ENCODE data around the gene EGFLAM. TPM values are rescaled to one million over a fixed set of nuclear protein-coding genes. Genes with fewer than 3 reads are reported as not detected.

The EGFLAM gene
- total RNA-seq, 6 experiments from 2014 or later: 1.1 to 7.2 (median 6.0) TPM

DNA sequence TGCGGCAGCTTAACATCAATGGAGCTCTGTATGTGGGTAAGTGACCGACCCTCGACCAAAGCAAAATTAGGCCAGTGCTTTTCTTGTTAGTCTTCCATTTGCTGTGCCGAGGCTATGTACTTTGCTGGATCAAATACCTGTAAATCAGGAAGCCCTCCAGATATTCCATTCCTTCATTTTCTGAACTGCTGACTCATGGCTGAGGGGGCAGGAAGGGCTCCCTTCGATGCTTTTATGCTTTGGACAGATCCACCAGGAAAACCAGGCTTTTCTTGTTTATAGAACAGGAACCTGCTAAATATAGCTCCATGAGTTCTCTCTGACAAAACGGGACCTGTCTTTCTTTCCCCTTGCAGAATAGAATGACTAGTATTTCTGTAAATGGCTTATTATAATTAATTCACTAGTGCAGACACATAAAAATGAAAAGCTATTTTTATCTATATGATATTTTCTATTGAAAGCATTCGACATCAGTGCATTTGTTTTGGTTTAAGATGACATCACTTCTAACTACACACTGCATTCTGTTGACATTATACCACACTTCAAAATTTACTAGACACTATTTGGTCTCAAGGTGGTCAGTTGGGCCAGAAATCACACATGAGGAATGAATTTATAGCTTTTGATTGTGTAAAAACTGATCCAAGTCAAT lies 204.7 kb downstream of the EGFLAM start:
- Mint-ChIP-seq H3K27ac (no peak overlapping the region), H3K4me1 (ENCODE audit: low read depth) (no peaks in the 10 kb centered on the region; the same call in 1 of the 2 replicates), H3K4me3 (no peak overlapping the region), H3K36me3 (ENCODE audit: low read depth) (peaks cover 8% of the 10 kb centered on the region; the same call in 1 of the 2 replicates), H3K27me3 (ENCODE audit: insufficient read depth) (no peaks in the 10 kb centered on the region), H3K9me3 (no peaks in the 10 kb centered on the region)
- peak; percentile 38 for DNase-seq
- TF ChIP-seq, protein P1, sequence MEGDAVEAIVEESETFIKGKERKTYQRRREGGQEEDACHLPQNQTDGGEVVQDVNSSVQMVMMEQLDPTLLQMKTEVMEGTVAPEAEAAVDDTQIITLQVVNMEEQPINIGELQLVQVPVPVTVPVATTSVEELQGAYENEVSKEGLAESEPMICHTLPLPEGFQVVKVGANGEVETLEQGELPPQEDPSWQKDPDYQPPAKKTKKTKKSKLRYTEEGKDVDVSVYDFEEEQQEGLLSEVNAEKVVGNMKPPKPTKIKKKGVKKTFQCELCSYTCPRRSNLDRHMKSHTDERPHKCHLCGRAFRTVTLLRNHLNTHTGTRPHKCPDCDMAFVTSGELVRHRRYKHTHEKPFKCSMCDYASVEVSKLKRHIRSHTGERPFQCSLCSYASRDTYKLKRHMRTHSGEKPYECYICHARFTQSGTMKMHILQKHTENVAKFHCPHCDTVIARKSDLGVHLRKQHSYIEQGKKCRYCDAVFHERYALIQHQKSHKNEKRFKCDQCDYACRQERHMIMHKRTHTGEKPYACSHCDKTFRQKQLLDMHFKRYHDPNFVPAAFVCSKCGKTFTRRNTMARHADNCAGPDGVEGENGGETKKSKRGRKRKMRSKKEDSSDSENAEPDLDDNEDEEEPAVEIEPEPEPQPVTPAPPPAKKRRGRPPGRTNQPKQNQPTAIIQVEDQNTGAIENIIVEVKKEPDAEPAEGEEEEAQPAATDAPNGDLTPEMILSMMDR (IDR thresholded peaks at IDR 0.05): no peak

DNA sequence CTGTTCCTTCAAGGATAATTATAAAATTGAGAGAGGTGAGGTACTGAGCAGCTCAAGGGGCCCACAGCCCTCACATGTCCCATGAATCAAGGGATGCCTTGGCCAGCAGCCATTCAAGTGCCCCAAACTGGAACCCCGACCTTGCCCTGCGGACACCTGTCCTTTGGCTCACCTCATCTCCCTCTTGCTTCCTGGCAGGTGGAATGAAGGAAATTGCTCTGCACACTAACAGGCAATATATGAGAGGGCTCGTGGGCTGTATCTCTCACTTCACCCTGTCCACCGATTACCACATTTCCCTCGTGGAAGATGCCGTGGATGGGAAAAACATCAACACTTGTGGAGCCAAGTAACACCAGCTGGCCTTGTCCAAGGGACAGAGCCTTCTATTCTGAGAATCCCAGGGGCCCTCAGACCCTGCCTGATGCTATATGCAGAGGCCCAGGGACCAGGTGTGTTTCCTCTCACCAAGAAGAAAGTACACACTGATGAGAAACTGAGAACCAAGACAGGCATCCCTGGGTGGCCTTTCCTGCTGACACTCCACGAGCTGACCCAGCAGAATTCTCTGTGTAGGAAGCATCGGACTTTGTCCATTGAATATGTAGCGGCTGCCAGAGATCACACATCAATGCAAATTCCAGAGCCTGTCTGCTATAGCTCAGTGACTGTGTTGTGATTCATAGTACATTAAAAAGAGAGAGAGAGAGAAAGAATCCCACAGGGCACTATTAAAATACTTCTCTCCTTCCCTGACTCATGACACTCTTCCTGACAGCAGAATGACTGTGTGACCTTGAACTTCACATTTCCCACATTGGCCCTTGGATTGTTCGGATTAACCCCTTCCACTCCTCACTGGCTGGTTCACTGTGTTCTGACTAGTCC lies 205.5 kb downstream of the EGFLAM start:
- no peak overlapping the region for H3K27ac Mint-ChIP-seq

DNA sequence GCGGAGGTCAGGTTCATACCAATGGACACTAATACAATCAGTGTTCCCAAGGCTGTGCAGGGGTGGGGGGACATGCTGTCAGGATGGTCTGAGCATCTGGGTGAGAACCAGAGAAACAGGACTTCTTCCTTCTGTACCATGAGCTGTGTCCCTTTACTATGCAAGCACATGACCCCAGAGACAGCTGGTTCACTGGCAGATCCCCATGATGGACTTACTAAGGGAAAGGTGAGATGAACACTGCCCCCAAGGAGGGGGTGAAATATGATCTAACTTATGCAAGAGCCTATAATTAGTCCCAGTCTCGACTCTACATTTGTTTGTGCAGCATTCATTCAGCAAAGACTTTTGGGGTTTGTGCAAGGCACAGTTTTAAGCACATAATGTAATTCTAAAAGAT lies 206.7 kb downstream of the EGFLAM start:
- Mint-ChIP-seq H3K36me3 (ENCODE audit: low read depth) (0 out of 2 replicates have a peak, but pooled peaks cover 5% of the 10 kb centered on the region), H3K9me3 (no peaks in the 10 kb centered on the region), H3K27ac (no peak overlapping the region), H3K27me3 (ENCODE audit: insufficient read depth) (no peaks in the 10 kb centered on the region), H3K4me3 (no peak overlapping the region), H3K4me1 (ENCODE audit: low read depth) (no peaks in the 10 kb centered on the region; the same call in 1 of the 2 replicates)
- peak; percentile 7 for DNase-seq
- TF ChIP-seq, protein P1 (IDR thresholded peaks at IDR 0.05): no peak

More for the DNA sequence above, 205.5 kb downstream of the EGFLAM start:
- TF ChIP-seq, protein P1 (IDR thresholded peaks at IDR 0.05): no peak
- Mint-ChIP-seq H3K4me1 (ENCODE audit: low read depth) (no peaks in the 10 kb centered on the region; the same call in 1 of the 2 replicates), H3K27me3 (ENCODE audit: insufficient read depth) (no peaks in the 10 kb centered on the region), H3K9me3 (no peaks in the 10 kb centered on the region), H3K4me3 (no peak overlapping the region), H3K36me3 (ENCODE audit: low read depth) (peaks cover 8% of the 10 kb centered on the region; the same call in 1 of the 2 replicates)
- DNase-seq: peak; percentile 95

DNA sequence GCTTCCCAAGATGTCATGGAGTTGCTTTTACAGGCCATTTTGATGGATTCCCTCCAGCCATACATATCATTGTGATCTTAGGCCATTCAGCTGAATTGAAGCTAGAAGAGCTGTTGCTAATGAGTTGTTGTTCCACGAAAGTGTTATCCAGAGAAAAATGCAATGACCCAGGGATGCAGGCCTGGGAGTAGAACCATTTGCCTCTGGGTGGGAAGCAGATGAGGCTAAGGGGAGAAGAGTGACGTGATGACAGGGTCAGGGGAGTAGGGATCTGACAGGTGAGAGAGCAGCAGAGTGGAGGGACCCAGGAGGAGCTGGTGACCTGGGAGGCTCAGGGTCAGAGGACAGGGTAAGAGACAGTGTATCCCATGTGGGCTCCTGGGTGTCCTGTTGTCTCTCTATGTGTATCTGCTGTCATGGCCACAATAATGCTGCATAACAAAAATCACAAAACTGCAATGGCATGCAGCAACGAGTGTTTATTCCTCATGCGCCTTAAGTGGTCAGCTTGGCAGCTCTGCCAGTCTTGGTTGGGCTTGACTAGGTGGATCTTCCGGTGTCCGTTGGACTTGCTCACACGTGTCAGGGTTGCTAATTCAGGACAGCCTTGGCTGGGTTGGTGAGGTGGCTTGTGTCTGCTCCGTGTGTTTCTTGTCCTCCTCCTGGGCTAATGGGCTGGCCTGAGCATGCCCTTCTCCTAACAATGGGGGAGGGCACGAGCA lies 207.5 kb downstream of the EGFLAM start:
- Mint-ChIP-seq H3K4me3 (no peak overlapping the region), H3K4me1 (ENCODE audit: low read depth) (no peaks in the 10 kb centered on the region; the same call in 1 of the 2 replicates), H3K36me3 (ENCODE audit: low read depth) (0 out of 2 replicates have a peak, but pooled peaks cover 5% of the 10 kb centered on the region), H3K9me3 (no peaks in the 10 kb centered on the region), H3K27ac (no peak overlapping the region), H3K27me3 (ENCODE audit: insufficient read depth) (no peaks in the 10 kb centered on the region)
- TF ChIP-seq, protein P1 (IDR thresholded peaks at IDR 0.05): no peak
- no peak for DNase-seq
